D721Med (cell line): ENCODE measurements around the gene KIF27.
A peak's percentile ranks its signal among the peaks of the same experiment; 100 is the strongest.

Experiments
- DNase-seq: peaks from one replicate; pipeline ENCODE4 v3.0.0; 2011; ENCODE audit warnings: low spot score; ENCODE audit not compliant: insufficient read length
- FAIRE-seq: peaks from 2 replicates; lab custom pipeline; 2011; peaks lifted over from hg19 to GRCh38; lab: Jason Lieb, UNC
- CTCF ChIP-seq: IDR thresholded peaks from 2 replicates; pipeline ENCODE4 v1.5.1; 2012; ENCODE audit warnings: mild to moderate bottlenecking, control low read depth; ENCODE audit not compliant: insufficient read depth; ENCODE audit errors: missing control alignments

The KIF27 gene

DNA sequence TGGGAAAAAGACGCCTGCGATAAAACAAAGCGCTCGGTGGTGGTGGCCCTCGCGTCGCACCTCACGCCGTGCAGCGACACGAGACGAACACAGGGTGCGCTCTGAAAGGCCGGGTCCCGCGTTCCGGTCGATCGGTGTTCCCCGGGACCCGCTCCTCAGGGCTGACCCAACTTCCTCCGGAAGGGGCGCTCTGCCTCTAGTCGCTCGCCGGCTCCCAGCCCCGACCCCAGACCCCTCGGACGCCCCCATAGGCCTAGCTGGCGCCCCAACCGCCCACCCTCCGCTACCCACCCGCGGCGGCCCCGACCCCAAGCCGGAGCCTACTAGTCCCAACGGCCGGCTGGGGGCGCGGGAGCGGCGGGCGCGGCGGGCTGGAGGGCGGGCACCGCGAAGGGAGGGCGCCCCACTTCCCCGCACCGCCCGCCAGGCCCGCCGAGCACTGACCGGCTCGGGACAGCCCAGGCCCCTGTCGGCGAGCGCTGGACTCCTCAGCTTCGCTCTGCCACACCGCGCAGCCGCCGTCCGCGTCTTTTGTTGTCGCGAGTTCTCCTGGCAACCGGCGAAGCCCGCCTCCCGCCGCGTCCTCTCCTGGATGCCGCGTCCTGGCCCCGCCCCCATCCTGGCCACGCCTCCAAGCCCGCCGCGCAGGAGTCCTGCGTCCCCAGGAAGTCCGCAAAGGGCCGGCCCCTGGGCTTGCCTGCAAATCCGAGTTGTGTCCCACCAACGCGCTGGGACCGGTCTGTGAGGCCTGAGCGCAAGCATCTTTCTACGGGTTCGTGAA, at the start of gene KIF27:
TSS of gene KIF27 (minus strand) at position 506 of the 781 bp plus-strand sequence. CDS start 5,841 bp downstream, outside the sequence.
- no peak for FAIRE-seq
- peak; percentile 65 for DNase-seq
- TF ChIP-seq CTCF, result no peak

- no peak for FAIRE-seq
- no peak for DNase-seq
- TF ChIP-seq CTCF, result no peak
Measured at GRCh38 chr9:83969602-83970001, 48.4 kb upstream of the KIF27 start.

DNA sequence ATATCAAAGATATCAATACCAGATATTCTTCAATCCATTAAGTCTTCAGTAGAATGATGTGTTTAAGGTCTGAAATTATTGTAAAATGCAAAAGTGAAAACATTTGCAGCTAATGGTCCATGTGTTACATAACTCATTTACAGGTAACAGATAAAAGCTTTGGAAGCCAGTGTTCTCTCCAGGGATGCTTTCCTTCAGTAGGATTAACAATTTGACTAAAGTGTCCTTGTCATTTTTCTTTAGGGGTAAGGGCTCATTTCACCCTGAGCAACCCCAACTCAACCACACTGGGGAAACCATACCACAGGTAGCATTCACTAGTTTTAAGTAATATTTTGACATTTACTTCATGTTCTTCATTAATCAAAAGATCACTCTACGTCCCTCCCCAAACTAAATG, 45.8 kb upstream of the KIF27 start:
- DNase-seq (no peak), FAIRE-seq (no peak)
- TF ChIP-seq CTCF, result no peak

DNA sequence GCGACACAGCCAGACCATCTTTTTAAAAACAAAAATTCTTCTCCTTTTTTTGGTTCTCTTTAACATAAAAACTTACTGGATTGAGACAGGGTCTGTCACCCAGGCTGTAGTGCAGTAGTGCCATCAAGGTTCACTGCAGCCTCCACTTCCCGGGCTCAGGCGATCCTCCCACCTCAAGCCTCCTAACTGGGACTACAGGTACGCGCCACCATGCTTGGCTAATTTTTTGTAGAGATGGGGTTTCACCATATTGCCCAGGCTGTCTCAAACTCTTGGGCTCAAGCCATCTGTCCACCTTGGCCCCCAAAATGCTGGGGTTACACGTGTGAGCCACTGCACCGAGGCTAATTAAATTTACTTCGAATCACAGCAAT, 45.0 kb upstream of the KIF27 start:
- DNase-seq (no peak), FAIRE-seq (no peak)
- no peak for TF ChIP-seq CTCF

- DNase-seq, result no peak
- FAIRE-seq, result no peak
- TF ChIP-seq CTCF, result no peak
Measured at GRCh38 chr9:83965350-83966208, 44.3 kb upstream of the KIF27 start.

DNA sequence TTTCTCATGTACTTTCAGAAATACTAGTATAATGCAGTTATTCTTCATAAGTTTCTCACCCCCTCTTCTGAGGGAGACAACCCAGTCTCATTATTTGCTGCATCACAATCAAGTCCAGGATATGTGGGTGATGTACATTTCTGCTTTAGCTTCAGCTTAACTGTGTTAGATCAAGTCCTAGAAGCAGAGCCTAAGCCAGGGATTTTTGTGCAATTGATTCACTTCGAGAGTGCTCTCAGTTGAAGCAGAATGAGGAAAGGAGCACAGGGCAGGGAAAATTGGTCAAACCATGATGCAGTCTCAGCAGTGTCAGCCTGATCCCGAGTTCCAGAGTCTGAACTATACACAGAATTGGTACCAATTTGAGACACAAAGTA, 43.7 kb upstream of the KIF27 start:
- DNase-seq (no peak), FAIRE-seq (no peak)
- TF ChIP-seq CTCF, result no peak
